ENCODE measurements around the gene RC3H2.
A peak's percentile ranks its signal among the peaks of the same experiment; 100 is the strongest.

Gene RC3H2, protein sequence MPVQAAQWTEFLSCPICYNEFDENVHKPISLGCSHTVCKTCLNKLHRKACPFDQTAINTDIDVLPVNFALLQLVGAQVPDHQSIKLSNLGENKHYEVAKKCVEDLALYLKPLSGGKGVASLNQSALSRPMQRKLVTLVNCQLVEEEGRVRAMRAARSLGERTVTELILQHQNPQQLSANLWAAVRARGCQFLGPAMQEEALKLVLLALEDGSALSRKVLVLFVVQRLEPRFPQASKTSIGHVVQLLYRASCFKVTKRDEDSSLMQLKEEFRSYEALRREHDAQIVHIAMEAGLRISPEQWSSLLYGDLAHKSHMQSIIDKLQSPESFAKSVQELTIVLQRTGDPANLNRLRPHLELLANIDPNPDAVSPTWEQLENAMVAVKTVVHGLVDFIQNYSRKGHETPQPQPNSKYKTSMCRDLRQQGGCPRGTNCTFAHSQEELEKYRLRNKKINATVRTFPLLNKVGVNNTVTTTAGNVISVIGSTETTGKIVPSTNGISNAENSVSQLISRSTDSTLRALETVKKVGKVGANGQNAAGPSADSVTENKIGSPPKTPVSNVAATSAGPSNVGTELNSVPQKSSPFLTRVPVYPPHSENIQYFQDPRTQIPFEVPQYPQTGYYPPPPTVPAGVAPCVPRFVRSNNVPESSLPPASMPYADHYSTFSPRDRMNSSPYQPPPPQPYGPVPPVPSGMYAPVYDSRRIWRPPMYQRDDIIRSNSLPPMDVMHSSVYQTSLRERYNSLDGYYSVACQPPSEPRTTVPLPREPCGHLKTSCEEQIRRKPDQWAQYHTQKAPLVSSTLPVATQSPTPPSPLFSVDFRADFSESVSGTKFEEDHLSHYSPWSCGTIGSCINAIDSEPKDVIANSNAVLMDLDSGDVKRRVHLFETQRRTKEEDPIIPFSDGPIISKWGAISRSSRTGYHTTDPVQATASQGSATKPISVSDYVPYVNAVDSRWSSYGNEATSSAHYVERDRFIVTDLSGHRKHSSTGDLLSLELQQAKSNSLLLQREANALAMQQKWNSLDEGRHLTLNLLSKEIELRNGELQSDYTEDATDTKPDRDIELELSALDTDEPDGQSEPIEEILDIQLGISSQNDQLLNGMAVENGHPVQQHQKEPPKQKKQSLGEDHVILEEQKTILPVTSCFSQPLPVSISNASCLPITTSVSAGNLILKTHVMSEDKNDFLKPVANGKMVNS
- 113 to 188 (median 144) reads per million in 3 experiments for total RNA-seq

GRCh38 chr9:122904823-122905710, at the start of gene RC3H2:
Gene RC3H2, minus strand, starts transcription at chr9:122905359. Its CDS starts 7,850 bp downstream, at chr9:122897509.
- DNase-seq, result peak; percentile 98

DNA sequence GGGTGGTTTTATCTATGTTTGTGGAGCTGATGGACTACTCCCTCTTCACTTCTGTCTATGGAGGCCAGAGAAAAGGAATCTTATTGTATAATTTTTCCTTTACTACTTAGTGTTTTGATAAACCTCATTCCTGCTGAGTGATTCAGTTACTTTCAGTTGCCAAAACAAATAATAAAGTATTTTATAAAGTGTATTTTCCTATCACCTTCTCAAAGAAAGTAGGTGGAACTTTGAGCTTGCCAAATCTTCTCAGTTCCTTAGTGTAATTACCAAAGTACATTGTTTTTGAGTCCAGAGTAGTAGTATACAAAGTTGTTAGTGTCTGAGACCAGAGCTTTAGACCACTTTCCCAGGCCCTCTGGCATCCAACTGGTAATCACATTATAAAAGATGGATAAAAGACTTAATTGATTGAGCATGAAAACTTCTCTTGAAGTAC, 49.1 kb upstream of the RC3H2 start:
- DNase-seq, result no peak

DNA sequence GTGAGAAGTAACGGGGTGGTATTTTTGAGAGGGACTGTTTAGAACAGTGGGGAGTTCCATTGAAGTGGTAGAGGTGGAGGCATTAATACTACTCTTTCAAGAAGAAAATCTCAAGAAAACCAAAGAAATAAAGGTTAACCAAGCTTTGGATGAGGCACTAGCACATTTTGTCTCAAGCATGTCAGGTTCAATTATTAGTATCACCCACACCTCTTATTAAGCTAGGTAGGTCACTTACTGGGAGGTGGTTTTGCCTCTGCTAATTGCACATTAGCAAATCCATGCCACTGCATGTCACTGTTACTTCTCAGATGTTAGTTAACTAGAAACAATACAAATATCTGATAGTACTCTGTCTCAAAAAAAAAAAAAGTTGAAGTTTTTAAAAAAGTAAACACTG, 45.9 kb upstream of the RC3H2 start:
- no peak for DNase-seq

- no peak for DNase-seq
These were observed 45.1 kb upstream of the RC3H2 start for GRCh38 chr9:122950263-122950662.

DNA sequence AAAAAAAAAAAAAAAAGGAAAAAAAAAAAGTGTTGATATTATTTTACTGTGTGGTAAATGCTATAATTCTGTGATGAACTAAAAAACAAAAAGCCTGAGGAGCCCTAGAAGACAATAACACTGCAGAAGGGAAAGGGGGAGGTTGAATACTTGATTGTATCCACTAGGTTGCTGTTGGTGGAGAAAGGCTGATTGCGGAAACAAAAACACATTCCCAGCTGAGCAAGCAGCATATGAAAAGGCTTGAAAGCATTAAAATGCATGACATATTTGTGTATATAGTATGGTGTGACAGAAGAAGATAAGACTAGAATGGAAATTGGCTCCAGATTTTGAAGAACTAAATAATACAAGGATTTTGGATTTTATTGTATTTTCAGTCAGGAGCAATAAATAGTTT, 44.5 kb upstream of the RC3H2 start:
- no peak for DNase-seq

DNA sequence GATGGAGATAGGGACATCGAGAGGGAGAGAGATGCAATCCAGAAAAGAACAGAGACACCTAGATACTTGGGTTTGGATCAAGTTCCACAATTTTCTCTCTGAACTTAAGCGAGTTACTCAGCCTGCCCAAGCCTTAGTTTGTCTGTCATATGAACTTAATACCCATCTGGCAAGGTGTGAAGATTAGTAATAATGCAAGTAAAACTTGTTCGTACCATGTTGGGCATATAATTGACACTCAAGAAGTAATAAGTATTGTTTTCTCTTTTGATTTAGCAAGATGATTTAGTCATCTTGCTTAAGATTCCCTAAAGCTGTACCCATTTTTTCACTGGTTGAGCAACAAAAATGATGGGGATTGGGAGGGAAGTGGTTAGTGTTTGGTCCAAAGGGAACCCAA, 43.2 kb upstream of the RC3H2 start:
- DNase-seq, result no peak

DNA sequence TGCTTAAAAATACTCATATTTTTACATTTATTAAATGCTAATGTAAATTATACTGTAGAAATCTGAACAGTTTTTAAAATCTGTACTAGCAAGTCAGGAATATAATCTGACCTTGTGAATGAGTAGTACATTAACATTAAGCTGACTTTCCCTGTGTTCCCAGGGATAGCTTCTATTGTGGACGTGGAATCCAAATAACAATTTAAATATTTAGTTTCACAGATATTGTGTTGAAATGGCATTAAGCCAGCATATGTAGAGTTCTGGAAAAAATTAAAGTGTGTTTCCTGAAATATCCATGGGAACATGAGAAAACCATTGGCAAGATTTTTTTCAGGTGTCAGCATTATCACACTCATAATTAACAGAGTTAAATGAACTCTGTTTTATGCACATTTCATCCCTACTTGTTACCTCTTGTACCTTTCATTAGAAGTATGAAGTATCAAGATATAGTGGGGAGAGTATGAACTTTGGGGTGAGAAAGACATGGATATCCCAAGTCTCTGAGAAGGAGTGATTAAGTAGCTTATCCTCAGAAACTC, 41.4 kb upstream of the RC3H2 start:
- no peak for DNase-seq

DNA sequence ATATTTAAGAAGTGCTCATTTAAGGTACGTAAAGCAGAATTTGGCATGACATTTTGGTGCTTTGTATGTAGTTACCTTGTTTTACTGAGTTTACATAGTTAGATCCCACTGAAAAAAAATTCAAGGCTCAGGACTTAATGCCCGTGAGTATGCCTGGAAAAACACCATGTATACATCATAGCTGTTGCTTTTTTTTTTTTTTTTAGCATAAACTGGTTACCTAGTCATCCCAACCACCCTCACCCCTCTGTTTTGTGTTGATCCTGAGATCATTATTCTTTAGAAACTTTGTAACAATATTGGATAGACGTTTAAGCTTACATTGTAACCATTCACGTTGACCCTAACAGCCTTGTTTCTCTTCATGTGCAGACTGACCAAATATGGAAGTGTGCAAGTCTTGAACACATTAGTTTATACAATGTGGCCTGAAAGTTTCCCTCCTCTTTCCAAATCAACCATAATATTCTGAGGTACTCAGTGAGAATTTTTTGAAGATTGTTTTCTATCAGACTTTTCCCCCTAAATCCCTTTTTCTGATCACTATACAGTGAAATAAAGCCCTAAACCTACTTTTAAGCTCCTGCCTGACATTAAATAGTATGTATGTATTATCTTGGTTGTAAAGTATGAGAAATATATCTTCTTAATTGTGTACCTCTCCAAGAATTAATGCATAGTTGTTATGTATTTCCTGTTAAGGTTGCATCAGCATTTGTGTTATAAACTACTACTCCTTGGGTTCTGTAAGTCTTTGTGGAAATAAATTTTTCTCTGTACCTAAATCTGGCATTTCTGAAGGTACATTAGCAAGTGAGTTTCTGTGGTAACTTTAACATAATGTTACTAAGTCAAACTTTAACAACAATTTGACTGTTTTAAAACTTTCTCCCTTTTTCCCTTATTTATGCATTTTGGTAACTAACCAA, 40.1 kb upstream of the RC3H2 start:
- no peak for DNase-seq

DNA sequence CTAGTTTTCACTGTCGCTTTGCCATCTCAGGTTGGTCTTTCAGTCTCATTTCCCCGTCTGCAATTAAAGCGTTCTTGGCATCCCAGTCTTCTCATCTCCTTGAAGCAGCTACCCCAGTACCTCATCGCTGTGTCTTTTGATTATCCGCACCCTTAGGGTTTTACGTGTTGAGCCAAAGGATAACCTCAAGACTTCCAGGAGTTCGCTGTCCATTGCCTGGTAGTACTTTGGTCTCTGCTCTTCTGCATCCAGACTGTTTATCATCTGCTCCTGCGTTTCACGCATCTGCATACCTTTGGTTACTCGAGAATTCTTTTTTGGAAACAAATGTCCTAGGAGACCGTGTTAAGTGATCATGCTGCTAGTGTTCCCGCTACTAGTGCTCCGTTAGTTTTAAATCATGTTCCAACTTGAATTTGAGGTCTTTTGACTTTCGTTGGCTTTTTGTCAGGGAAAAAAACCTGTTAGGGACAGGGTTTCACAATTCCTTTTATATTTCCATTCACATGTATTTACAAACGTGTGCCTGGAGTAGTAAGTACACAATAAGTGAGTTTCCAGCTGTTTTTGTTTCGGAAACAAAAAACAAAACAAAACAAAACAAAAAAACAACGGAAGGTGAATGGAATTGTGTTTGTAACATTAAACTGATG, 36.5 kb upstream of the RC3H2 start:
- no peak for DNase-seq

GRCh38 chr9:122940749-122941581, 35.8 kb upstream of the RC3H2 start, which contains the start of gene RABGAP1:
Gene RABGAP1, plus strand, starts transcription at chr9:122941020. Its CDS starts 16,040 bp downstream, at chr9:122957060.
- DNase-seq, result peak; percentile 95

GRCh38 chr9:122940454-122940748, 35.2 kb upstream of the RC3H2 start:
- DNase-seq, result no peak

- no peak for DNase-seq
These were observed 34.4 kb upstream of the RC3H2 start for GRCh38 chr9:122939601-122940000.

DNA sequence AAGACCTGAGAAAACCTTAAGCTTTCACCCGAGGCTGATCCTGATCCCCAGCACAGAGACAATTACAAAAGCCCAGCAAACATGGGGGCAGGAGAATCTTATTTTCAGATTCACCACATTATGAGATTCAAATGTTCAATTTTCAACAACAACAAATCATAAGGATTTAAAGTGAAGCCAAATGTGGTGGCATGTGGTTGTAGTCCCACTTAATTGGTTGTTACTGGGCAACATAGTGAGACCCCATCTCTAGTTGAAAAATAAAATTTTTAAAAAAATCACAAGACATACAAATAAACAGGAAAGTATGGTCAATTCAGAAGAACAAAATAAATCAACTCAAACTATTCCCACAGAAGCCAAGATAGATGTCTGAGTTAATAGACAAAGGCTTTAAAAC, 31.7 kb upstream of the RC3H2 start:
- DNase-seq, result no peak

- no peak for DNase-seq
These were observed 31.3 kb upstream of the RC3H2 start for GRCh38 chr9:122936464-122936863.

DNA sequence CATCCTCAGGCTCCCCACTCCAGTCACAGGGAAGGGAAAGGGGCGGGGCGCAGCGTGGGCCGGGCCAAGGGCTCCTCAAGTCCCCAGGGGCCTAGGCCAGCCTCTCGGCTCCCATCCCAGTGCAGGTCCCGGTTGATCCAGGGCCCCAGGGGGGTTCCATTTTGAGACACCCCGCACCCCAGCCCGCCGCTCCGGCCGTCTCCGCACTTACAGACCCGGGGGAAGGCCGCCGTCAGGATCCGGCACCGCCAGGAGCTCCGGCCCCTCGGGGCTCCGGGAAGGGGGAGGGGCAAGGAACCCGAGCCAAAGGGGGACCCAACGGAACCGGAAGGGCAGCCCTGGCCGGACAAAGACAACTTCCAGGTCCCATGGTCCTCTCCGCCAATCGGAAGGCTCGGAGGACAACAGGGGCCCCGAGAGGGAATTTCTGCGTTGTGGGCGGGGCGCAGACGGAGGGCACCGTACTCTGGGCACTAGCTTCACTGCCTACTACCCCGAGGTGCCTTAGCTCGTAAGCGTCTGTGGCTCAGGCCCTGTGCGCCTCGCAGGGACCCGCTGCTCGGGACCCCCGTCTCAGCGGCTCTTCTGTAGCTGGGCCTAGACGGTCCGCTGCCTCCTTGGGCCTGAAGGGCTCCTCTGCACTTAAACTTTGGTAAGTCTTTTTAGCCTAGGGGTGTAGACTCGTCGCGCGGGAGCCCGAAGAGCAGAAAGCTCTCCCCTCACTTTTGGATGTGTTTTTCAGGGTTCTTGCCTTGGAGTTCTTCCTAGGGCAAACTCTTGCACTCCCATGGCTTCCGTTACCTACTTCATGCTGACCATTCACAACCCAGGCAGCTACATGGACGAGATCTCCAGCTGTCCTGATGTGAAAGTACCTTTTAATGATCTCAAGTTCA, 26.3 kb upstream of the RC3H2 start, which contains the start of gene ZBTB26:
ZBTB26 (minus strand) TSS at position 287 of the 896 bp plus-strand sequence. CDS start 11,578 bp downstream, outside the sequence.
- peak; percentile 84 for DNase-seq

- no peak for DNase-seq
These were observed 25.5 kb upstream of the RC3H2 start for GRCh38 chr9:122930541-122931225.

- no peak for DNase-seq
These were observed 24.7 kb upstream of the RC3H2 start for GRCh38 chr9:122929796-122930354.

Data from central memory CD4-positive, alpha-beta T cell (primary cell).